Suppressor macrophage treated with lipopolysaccharide for 1 hour (primary cell): Measurements from ENCODE around the gene SRP72.
A peak's percentile ranks its signal among the peaks of the same experiment; 100 is the strongest.
"Not testable (repeated sequence)": the region's sequence is repeated elsewhere in the genome, so short reads cannot be mapped to it uniquely, and the experiment has no call there.

Experiments
- DNase-seq, 3 donors: peaks; one replicate each; pipeline ENCODE4 v3.0.0-alpha.2; 2020 to 2022

Gene SRP72, protein sequence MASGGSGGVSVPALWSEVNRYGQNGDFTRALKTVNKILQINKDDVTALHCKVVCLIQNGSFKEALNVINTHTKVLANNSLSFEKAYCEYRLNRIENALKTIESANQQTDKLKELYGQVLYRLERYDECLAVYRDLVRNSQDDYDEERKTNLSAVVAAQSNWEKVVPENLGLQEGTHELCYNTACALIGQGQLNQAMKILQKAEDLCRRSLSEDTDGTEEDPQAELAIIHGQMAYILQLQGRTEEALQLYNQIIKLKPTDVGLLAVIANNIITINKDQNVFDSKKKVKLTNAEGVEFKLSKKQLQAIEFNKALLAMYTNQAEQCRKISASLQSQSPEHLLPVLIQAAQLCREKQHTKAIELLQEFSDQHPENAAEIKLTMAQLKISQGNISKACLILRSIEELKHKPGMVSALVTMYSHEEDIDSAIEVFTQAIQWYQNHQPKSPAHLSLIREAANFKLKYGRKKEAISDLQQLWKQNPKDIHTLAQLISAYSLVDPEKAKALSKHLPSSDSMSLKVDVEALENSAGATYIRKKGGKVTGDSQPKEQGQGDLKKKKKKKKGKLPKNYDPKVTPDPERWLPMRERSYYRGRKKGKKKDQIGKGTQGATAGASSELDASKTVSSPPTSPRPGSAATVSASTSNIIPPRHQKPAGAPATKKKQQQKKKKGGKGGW

DNA sequence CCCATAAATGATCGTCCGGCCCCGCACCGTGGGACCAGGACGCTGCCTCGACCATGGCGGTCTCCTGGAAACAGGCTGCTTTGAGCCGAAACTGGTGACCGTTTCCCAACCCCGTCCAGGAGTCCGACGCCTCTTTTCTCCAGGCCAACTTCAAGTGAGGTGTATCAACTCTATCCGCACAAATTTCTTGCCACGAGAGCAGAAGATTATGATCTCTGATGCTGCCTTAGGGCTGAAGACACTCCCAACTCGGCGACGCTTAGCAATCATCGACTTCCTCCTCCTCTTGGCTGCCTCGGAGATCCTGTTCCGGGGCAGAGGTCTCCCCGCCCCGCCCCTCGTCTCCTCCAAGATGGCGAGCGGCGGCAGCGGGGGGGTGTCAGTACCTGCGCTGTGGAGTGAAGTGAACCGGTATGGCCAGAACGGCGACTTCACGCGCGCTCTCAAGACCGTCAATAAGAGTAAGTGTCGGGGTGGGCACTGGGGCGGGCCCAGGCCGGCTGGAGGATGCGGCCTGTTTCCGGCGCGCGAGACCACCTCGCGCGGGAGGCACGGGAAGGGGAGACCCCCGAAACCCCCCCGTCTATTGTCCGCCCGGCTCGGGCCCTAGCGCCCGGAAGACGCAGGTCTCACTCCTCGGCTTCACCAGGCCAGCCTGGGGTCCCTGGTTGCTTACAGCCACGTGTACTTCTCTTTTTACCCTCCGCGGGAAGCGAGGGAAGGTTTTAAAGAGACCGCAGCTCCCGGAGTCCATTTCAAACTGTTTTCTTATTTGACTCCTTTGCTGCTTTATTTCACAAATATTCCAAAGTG is at the start of gene SRP72:
Gene SRP72 (plus strand): TSS at position 334 of the 813 bp plus-strand sequence. CDS start 19 bp downstream, at position 353.
- DNase-seq, result peak; percentile 89 to 94 (median 91)

- DNase-seq, result no peak
These were observed 43.2 kb upstream of the SRP72 start for GRCh38 chr4:56424176-56424575.

- peak; percentile 69 to 76 (median 71) for DNase-seq
These were observed 42.5 kb upstream of the SRP72 start for GRCh38 chr4:56424697-56425514.

GRCh38 chr4:56425518-56425917 is 41.9 kb upstream of the SRP72 start:
- DNase-seq, result no peak

- no peak for DNase-seq
These were observed 41.1 kb upstream of the SRP72 start for GRCh38 chr4:56426273-56426672.

DNA sequence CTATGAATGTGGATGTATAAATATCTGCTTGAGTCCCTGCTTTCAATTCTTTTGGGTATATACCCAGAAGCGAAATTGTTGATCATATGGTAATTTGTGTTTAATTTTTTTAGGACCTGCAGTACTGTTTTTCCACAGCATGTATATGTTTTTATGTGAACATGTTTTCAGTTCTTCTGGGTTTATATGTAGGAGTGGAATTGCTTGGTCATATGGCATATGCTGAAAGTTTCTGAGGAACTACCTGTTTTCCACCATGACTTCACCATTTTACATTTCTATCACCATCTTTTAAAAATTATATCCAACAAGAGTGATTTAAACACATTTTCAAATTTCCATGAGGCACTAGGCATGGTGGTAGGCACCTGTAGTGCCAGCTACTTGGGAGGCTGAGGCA is 40.2 kb upstream of the SRP72 start:
- no peak for DNase-seq

DNA sequence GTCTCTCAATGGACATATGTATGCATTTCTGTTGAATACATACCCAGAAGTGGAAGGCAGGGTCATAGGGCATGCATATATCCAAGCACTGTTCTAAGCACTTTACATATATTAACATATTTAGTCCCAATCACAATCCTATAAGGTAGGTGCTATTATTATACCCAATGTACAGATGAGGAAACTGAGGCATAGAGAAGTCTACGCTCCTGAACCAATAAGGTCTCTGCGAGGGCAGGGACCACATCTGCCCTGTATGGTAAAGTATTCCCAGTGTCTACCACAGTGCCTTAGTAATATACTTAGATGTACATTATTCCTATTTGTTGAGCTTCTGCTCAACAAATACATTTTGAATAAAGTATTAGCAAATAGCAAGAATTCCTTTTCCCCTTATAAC is 37.2 kb upstream of the SRP72 start:
- DNase-seq, result no peak

DNA sequence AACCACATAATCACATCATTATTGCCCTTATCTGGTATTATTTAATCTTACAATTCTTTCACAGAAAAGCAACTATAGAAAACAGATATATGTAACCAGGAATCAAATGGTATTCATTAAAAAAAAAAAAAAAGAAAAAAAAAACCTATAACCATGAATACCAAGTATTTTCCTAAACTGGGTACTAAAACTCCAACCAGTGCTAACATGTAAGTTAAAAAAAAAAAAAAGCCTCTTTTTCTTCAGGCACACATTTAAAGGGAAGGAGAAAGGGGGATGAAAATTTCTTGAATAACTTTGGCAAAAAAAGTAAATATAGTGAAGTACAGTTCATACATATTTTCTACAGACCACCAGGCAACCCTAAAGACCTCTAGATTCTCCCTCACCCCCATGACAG is 34.1 kb upstream of the SRP72 start:
- DNase-seq, result no peak

- peak; percentile 33 to 56 (median 44) for DNase-seq
These were observed 32.7 kb upstream of the SRP72 start for GRCh38 chr4:56434599-56435139.

GRCh38 chr4:56435140-56435926 is 32.1 kb upstream of the SRP72 start, which contains the start of gene PPAT:
Gene PPAT (minus strand): TSS chr4:56435615. CDS start chr4:56435477, 138 bp downstream.
- DNase-seq, result peak; percentile 97 to 99 (median 98)

DNA sequence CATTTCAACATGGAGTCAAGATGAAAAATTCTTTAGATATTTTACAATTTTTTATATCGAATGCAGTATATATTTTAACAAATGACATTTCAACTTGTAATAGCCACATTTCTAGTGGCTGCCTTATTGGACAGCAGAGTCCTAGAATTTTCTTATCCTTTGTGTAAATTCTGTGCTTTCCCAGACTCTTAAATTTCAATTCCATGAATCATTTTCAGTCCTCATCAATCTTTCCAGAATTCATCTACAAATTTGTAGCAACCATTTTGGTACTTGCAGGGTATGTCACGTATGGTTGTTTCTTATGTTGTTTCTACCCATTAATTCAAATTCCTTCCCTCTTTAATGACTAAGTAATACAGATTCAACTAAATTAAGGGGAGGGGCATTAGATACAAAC is 28.7 kb upstream of the SRP72 start:
- DNase-seq, result no peak

GRCh38 chr4:56440983-56441382 is 26.4 kb upstream of the SRP72 start:
- no peak for DNase-seq

DNA sequence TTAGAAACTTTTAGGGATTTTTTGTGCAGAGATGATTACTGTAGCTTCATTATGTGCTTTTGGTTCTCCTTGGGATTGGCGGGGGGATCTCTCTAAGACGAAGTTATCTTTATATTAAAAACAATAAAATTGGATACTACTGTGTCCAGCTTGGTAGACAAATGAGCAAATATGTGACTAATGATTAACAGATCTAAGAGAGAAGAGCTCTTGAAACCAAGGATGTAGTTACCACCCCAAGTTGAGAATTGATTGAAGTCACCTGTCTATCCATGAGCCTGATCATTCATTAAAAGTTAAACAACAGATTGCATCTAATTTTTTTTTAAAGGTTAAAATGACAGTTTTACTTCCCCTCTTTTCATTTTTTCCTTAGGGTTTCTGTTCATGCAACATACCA is 22.7 kb upstream of the SRP72 start:
- no peak for DNase-seq

- DNase-seq, result no peak
These were observed 21.7 kb upstream of the SRP72 start for GRCh38 chr4:56445699-56446098.

GRCh38 chr4:56448301-56448700 is 19.1 kb upstream of the SRP72 start:
- peak; percentile 8 to 27 (median 22) for DNase-seq

GRCh38 chr4:56449475-56449874 is 17.9 kb upstream of the SRP72 start:
- DNase-seq, result not testable (repeated sequence)

GRCh38 chr4:56450342-56450741 is 17.1 kb upstream of the SRP72 start:
- no peak for DNase-seq

- DNase-seq, result no peak
These were observed 7.3 kb upstream of the SRP72 start for GRCh38 chr4:56460085-56460484.

- no peak for DNase-seq
These were observed 5.3 kb upstream of the SRP72 start for GRCh38 chr4:56462157-56462556.

DNA sequence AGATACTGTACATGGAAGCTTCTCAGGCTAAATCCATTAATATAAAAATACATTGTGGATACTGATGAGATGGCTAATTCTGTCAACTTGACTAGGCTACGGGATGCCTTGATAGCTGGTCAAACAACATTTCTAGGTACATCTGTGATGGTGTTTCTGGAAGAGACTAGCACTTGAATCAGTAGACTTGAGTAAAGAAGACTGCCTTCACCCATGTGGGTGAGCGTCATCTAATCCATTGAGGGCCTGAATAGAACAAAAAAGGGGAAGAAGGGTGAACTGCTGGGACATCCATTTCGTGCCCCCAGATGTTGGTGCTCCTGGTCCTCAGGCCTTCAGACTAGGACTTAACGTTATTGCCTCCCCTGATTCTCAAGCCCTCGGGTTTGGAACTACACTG is 3.7 kb upstream of the SRP72 start:
- DNase-seq, result no peak

DNA sequence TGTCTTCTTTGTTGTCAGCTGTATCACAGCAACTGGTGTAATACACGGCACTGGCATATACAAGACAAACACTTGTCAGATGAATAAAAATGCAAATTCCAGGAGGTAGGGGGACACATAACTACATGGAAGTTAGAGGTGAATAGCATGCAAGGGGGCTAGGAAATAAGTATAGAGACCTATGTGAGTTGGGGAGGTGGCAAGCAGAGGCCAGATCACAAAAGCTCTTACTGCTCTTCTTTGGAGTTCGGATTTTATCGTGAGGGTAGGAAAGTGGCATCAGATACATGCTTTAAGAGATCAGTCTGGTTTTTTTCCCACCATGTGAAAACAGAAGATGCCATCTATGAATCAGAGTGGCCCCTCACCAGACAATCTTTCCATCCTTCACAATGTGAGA is 2.8 kb upstream of the SRP72 start:
- no peak for DNase-seq
